ENCODE measurements around the gene OPCML.

DNA sequence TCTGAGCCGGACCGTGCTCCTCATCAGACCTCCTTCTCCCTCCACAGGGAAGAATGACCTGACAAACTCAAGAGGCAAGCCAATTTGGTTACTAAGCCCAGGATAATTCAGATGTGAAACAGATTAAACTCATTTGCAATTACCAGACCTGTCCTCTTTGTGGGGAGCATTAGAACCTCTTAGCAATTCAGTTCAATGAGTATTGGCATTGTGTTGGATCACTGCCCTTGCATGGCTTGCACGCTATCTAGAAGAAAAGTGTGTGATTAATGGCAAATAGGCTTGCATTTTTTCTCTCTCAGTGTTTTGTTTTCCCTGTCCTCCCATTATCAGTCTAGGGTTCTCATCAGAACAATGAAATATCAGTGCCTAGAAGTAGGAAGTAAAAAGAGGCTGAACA lies 365.6 kb downstream of the OPCML start:
- TF ChIP-seq, protein P1, sequence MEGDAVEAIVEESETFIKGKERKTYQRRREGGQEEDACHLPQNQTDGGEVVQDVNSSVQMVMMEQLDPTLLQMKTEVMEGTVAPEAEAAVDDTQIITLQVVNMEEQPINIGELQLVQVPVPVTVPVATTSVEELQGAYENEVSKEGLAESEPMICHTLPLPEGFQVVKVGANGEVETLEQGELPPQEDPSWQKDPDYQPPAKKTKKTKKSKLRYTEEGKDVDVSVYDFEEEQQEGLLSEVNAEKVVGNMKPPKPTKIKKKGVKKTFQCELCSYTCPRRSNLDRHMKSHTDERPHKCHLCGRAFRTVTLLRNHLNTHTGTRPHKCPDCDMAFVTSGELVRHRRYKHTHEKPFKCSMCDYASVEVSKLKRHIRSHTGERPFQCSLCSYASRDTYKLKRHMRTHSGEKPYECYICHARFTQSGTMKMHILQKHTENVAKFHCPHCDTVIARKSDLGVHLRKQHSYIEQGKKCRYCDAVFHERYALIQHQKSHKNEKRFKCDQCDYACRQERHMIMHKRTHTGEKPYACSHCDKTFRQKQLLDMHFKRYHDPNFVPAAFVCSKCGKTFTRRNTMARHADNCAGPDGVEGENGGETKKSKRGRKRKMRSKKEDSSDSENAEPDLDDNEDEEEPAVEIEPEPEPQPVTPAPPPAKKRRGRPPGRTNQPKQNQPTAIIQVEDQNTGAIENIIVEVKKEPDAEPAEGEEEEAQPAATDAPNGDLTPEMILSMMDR (IDR thresholded peaks at IDR 0.05; ENCODE audit: low read depth, low read length, poor library complexity, severe bottlenecking), result no peak
- TF ChIP-seq EZH2phosphoT487 (IDR thresholded peaks at IDR 0.05; ENCODE audit: borderline replicate concordance, low read length), result no peak

All from DOHH2 (cell line).